ENCODE data around the gene FOXA2. TPM values are rescaled to one million over a fixed set of nuclear protein-coding genes. Genes with fewer than 3 reads are reported as not detected.
A peak's percentile ranks its signal among the peaks of the same experiment; 100 is the strongest.

FOXA2 gene
- total and polyA plus RNA-seq, 2 of the 13 experiments (the other 11 are each of a cell fraction or from before 2014, with no cell fraction given): 8.8 to 12.2 TPM

DNA sequence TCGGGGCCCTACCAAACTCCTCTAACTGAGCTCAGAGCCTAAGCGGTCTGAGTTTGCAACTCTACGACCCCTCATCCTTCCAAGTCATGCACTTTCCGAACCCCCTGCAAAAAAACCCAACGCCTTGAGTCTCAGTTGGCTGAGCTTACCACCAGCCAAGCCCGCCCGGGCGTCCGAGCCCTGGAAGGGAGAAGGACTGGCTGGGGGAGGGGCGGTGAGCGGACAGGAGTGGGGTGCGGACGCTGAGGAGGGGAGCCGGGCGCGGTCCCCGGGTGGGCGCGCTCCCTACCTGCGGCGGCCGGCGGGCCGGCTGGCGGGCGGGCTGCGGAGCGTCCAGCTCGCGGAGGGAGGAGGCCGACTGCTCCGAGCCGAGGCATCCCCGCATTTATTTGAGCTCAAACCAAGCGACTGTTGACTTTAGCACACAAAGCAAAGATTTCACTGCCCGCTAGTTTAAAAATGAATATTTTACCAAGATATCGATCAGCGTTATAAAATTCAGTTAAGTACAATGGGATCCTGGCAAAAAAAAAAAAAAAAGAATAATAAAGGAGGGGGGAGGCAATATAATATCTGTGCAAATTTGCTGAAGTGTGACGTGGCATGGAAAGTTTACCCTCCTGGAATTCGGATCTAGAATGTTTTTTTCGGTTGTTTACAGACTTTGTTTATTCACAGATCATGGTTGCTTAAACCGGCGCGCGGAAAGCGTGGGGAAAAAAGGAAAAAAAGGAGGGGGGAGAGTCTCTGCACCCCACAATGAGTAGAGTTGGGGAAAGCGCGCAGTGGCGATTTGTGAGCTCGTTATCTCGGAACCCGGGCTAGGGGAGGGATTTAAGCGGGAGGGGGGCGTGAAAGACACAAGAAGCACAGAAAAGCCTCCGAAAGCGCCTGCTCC lies 5.9 kb downstream of the FOXA2 start (continued):
- TF ChIP-seq NFKBIZ (CRISPR knock-in tag; IDR thresholded peaks at IDR 0.05) (peak; percentile 46; the same call in 1 of the 2 replicates), CEBPB (IDR thresholded peaks at IDR 0.05; ENCODE audit: borderline replicate concordance, low read depth, low read length) (peak; percentile 21; the same call in 1 of the 2 replicates), HDAC2 (CRISPR knock-in tag; IDR thresholded peaks at IDR 0.05) (no peak; the same call in 1 of the 2 replicates), ZSCAN12 (CRISPR knock-in tag; IDR thresholded peaks at IDR 0.05) (0 out of 2 replicates have a peak, but pooled peaks have one; percentile 30), ZFAT (CRISPR knock-in tag; conservative IDR thresholded peaks at IDR 0.05) (peak; percentile 92; the same call in 1 of the 2 replicates), HOXD1 (CRISPR knock-in tag; IDR thresholded peaks at IDR 0.05) (peak; percentile 23; the same call in 1 of the 2 replicates), GTF3A (CRISPR knock-in tag; conservative IDR thresholded peaks at IDR 0.05) (0 out of 2 replicates have a peak, but pooled peaks have one; percentile 45), ZNF263 (CRISPR knock-in tag; IDR thresholded peaks at IDR 0.05) (peak; percentile 85)
- TF ChIP-seq, protein P1, sequence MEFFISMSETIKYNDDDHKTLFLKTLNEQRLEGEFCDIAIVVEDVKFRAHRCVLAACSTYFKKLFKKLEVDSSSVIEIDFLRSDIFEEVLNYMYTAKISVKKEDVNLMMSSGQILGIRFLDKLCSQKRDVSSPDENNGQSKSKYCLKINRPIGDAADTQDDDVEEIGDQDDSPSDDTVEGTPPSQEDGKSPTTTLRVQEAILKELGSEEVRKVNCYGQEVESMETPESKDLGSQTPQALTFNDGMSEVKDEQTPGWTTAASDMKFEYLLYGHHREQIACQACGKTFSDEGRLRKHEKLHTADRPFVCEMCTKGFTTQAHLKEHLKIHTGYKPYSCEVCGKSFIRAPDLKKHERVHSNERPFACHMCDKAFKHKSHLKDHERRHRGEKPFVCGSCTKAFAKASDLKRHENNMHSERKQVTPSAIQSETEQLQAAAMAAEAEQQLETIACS (CRISPR knock-in tag; IDR thresholded peaks at IDR 0.05): peak; percentile 52
- TF ChIP-seq, protein P2, sequence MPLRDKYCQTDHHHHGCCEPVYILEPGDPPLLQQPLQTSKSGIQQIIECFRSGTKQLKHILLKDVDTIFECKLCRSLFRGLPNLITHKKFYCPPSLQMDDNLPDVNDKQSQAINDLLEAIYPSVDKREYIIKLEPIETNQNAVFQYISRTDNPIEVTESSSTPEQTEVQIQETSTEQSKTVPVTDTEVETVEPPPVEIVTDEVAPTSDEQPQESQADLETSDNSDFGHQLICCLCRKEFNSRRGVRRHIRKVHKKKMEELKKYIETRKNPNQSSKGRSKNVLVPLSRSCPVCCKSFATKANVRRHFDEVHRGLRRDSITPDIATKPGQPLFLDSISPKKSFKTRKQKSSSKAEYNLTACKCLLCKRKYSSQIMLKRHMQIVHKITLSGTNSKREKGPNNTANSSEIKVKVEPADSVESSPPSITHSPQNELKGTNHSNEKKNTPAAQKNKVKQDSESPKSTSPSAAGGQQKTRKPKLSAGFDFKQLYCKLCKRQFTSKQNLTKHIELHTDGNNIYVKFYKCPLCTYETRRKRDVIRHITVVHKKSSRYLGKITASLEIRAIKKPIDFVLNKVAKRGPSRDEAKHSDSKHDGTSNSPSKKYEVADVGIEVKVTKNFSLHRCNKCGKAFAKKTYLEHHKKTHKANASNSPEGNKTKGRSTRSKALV (CRISPR knock-in tag; IDR thresholded peaks at IDR 0.05): peak; percentile 54; the same call in 1 of the 2 replicates
- TF ChIP-seq, protein P3, sequence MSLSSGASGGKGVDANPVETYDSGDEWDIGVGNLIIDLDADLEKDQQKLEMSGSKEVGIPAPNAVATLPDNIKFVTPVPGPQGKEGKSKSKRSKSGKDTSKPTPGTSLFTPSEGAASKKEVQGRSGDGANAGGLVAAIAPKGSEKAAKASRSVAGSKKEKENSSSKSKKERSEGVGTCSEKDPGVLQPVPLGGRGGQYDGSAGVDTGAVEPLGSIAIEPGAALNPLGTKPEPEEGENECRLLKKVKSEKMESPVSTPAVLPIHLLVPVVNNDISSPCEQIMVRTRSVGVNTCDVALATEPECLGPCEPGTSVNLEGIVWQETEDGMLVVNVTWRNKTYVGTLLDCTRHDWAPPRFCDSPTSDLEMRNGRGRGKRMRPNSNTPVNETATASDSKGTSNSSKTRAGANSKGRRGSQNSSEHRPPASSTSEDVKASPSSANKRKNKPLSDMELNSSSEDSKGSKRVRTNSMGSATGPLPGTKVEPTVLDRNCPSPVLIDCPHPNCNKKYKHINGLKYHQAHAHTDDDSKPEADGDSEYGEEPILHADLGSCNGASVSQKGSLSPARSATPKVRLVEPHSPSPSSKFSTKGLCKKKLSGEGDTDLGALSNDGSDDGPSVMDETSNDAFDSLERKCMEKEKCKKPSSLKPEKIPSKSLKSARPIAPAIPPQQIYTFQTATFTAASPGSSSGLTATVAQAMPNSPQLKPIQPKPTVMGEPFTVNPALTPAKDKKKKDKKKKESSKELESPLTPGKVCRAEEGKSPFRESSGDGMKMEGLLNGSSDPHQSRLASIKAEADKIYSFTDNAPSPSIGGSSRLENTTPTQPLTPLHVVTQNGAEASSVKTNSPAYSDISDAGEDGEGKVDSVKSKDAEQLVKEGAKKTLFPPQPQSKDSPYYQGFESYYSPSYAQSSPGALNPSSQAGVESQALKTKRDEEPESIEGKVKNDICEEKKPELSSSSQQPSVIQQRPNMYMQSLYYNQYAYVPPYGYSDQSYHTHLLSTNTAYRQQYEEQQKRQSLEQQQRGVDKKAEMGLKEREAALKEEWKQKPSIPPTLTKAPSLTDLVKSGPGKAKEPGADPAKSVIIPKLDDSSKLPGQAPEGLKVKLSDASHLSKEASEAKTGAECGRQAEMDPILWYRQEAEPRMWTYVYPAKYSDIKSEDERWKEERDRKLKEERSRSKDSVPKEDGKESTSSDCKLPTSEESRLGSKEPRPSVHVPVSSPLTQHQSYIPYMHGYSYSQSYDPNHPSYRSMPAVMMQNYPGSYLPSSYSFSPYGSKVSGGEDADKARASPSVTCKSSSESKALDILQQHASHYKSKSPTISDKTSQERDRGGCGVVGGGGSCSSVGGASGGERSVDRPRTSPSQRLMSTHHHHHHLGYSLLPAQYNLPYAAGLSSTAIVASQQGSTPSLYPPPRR (CRISPR knock-in tag; IDR thresholded peaks at IDR 0.05; ENCODE audit: borderline replicate concordance): peak; percentile 65; the same call in 1 of the 2 replicates
- TF ChIP-seq, protein P4, sequence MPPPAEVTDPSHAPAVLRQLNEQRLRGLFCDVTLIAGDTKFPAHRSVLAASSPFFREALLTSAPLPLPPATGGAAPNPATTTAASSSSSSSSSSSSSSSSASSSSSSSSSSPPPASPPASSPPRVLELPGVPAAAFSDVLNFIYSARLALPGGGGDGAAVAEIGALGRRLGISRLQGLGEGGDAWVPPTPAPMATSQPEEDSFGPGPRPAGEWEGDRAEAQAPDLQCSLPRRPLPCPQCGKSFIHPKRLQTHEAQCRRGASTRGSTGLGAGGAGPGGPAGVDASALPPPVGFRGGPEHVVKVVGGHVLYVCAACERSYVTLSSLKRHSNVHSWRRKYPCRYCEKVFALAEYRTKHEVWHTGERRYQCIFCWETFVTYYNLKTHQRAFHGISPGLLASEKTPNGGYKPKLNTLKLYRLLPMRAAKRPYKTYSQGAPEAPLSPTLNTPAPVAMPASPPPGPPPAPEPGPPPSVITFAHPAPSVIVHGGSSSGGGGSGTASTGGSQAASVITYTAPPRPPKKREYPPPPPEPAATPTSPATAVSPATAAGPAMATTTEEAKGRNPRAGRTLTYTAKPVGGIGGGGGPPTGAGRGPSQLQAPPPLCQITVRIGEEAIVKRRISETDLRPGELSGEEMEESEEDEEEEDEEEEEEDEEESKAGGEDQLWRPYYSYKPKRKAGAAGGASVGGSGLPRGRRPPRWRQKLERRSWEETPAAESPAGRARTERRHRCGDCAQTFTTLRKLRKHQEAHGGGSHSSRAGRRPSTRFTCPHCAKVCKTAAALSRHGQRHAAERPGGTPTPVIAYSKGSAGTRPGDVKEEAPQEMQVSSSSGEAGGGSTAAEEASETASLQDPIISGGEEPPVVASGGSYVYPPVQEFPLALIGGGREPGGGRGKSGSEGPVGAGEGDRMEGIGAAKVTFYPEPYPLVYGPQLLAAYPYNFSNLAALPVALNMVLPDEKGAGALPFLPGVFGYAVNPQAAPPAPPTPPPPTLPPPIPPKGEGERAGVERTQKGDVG (CRISPR knock-in tag; IDR thresholded peaks at IDR 0.05; ENCODE audit: borderline replicate concordance): 0 out of 2 replicates have a peak, but pooled peaks have one; percentile 60
- TF ChIP-seq, protein P5, sequence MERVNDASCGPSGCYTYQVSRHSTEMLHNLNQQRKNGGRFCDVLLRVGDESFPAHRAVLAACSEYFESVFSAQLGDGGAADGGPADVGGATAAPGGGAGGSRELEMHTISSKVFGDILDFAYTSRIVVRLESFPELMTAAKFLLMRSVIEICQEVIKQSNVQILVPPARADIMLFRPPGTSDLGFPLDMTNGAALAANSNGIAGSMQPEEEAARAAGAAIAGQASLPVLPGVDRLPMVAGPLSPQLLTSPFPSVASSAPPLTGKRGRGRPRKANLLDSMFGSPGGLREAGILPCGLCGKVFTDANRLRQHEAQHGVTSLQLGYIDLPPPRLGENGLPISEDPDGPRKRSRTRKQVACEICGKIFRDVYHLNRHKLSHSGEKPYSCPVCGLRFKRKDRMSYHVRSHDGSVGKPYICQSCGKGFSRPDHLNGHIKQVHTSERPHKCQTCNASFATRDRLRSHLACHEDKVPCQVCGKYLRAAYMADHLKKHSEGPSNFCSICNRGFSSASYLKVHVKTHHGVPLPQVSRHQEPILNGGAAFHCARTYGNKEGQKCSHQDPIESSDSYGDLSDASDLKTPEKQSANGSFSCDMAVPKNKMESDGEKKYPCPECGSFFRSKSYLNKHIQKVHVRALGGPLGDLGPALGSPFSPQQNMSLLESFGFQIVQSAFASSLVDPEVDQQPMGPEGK (CRISPR knock-in tag; IDR thresholded peaks at IDR 0.05): peak; percentile 56
